ENCODE data around the gene ZNF655.
"Not testable (repeated sequence)": the region's sequence is repeated elsewhere in the genome, so short reads cannot be mapped to it uniquely, and the experiment has no call there.

ZNF655 gene

GRCh38 chr7:99560834-99561736, 2.6 kb downstream of the ZNF655 start:
- DNase-seq (ENCODE audit: low read depth in 2 of 2) = no peak

GRCh38 chr7:99561737-99562051, 3.3 kb downstream of the ZNF655 start:
- DNase-seq (ENCODE audit: low read depth in 2 of 2) = no peak

GRCh38 chr7:99562114-99562784, 3.8 kb downstream of the ZNF655 start:
- DNase-seq (ENCODE audit: low read depth in 2 of 2) = no peak

GRCh38 chr7:99562832-99563231, 4.4 kb downstream of the ZNF655 start:
- peak; percentile 95 to 96 for DNase-seq (ENCODE audit: low read depth in 2 of 2)

GRCh38 chr7:99563650-99564049, 5.2 kb downstream of the ZNF655 start:
- no peak for DNase-seq (ENCODE audit: low read depth in 2 of 2)

- not testable (repeated sequence) for DNase-seq (ENCODE audit: low read depth in 2 of 2)
These were observed 10.3 kb downstream of the ZNF655 start for GRCh38 chr7:99568770-99569169.

GRCh38 chr7:99571768-99572167, 13.3 kb downstream of the ZNF655 start:
- no peak for DNase-seq (ENCODE audit: low read depth in 2 of 2)

- no peak for DNase-seq (ENCODE audit: low read depth in 2 of 2)
These were observed 14.8 kb downstream of the ZNF655 start for GRCh38 chr7:99573257-99573656.

GRCh38 chr7:99576251-99576650, 17.8 kb downstream of the ZNF655 start:
- DNase-seq (ENCODE audit: low read depth in 2 of 2) = no peak

- DNase-seq (ENCODE audit: low read depth in 2 of 2) = no peak
These were observed 21.0 kb downstream of the ZNF655 start for GRCh38 chr7:99579281-99579955.

GRCh38 chr7:99579956-99580777, 21.7 kb downstream of the ZNF655 start:
- DNase-seq (ENCODE audit: low read depth in 2 of 2) = no peak

- DNase-seq (ENCODE audit: low read depth in 2 of 2) = not testable (repeated sequence)
These were observed 22.4 kb downstream of the ZNF655 start for GRCh38 chr7:99580778-99581332.

- DNase-seq (ENCODE audit: low read depth in 2 of 2) = no peak
These were observed 30.4 kb downstream of the ZNF655 start for GRCh38 chr7:99588868-99589267.

- no peak for DNase-seq (ENCODE audit: low read depth in 2 of 2)
These were observed 36.7 kb downstream of the ZNF655 start for GRCh38 chr7:99594948-99595745.

- DNase-seq (ENCODE audit: low read depth in 2 of 2) = no peak
These were observed 38.0 kb downstream of the ZNF655 start for GRCh38 chr7:99596408-99596955.

GRCh38 chr7:99597762-99598501, 39.5 kb downstream of the ZNF655 start, which contains the start of gene TMEM225B:
Gene TMEM225B (plus strand): TSS chr7:99598267. CDS start chr7:99604389, 6,122 bp downstream.
- DNase-seq (ENCODE audit: low read depth in 2 of 2) = no peak

- DNase-seq (ENCODE audit: low read depth in 2 of 2) = no peak
These were observed 41.4 kb downstream of the ZNF655 start for GRCh38 chr7:99599836-99600235.

GRCh38 chr7:99601656-99602310, 43.3 kb downstream of the ZNF655 start:
- DNase-seq (ENCODE audit: low read depth in 2 of 2) = no peak

GRCh38 chr7:99605527-99605926, 47.1 kb downstream of the ZNF655 start:
- no peak for DNase-seq (ENCODE audit: low read depth in 2 of 2)

All from fibroblast of skin of left biceps (primary cell).